Measurements from ENCODE around the gene SYNE2.

Gene SYNE2

GRCh38 chr14:64200170-64200569 is 347.4 kb downstream of the SYNE2 start:
- no peak for DNase-seq (ENCODE audit: low read depth)
- no peak overlapping the region for H3K4me3 ChIP-seq (replicated peaks; ENCODE audit: low read depth, low read length)
- TF ChIP-seq CTCF (IDR thresholded peaks at IDR 0.05; ENCODE audit: low read length, missing control alignments): no peak

- no peak for DNase-seq (ENCODE audit: low read depth)
- H3K4me3 ChIP-seq (replicated peaks; ENCODE audit: low read depth, low read length): no peak overlapping the region
- no peak for TF ChIP-seq CTCF (IDR thresholded peaks at IDR 0.05; ENCODE audit: low read length, missing control alignments)
These were observed 348.5 kb downstream of the SYNE2 start for GRCh38 chr14:64201296-64201695.

- TF ChIP-seq CTCF (IDR thresholded peaks at IDR 0.05; ENCODE audit: low read length, missing control alignments): no peak
- no peak for DNase-seq (ENCODE audit: low read depth)
- no peak overlapping the region for H3K4me3 ChIP-seq (replicated peaks; ENCODE audit: low read depth, low read length)
These were observed 349.2 kb downstream of the SYNE2 start for GRCh38 chr14:64201921-64202545.

- no peak for DNase-seq (ENCODE audit: low read depth)
- no peak overlapping the region for H3K4me3 ChIP-seq (replicated peaks; ENCODE audit: low read depth, low read length)
- TF ChIP-seq CTCF (IDR thresholded peaks at IDR 0.05; ENCODE audit: low read length, missing control alignments): no peak
These were observed 349.9 kb downstream of the SYNE2 start for GRCh38 chr14:64202716-64203115.

GRCh38 chr14:64203366-64204006 is 350.7 kb downstream of the SYNE2 start:
- H3K4me3 ChIP-seq (replicated peaks; ENCODE audit: low read depth, low read length): no peak overlapping the region
- no peak for DNase-seq (ENCODE audit: low read depth)
- no peak for TF ChIP-seq CTCF (IDR thresholded peaks at IDR 0.05; ENCODE audit: low read length, missing control alignments)

GRCh38 chr14:64208261-64208660 is 355.5 kb downstream of the SYNE2 start:
- no peak for DNase-seq (ENCODE audit: low read depth)
- H3K4me3 ChIP-seq (replicated peaks; ENCODE audit: low read depth, low read length): no peak overlapping the region
- TF ChIP-seq CTCF (IDR thresholded peaks at IDR 0.05; ENCODE audit: low read length, missing control alignments): no peak

- TF ChIP-seq CTCF (IDR thresholded peaks at IDR 0.05; ENCODE audit: low read length, missing control alignments): no peak
- no peak for DNase-seq (ENCODE audit: low read depth)
These were observed 356.2 kb downstream of the SYNE2 start for GRCh38 chr14:64208981-64209380.

More at GRCh38 chr14:64208981-64209380, 356.2 kb downstream of the SYNE2 start:
- no peak overlapping the region for H3K4me3 ChIP-seq (replicated peaks; ENCODE audit: low read depth, low read length)
